Measurements from ENCODE around the gene LRTM2. TPM values are rescaled to one million over a fixed set of nuclear protein-coding genes. Genes with fewer than 3 reads are reported as not detected.
A peak's percentile ranks its signal among the peaks of the same experiment; 100 is the strongest.

LRTM2 gene
- total RNA-seq, 1 donor: not detected

DNA sequence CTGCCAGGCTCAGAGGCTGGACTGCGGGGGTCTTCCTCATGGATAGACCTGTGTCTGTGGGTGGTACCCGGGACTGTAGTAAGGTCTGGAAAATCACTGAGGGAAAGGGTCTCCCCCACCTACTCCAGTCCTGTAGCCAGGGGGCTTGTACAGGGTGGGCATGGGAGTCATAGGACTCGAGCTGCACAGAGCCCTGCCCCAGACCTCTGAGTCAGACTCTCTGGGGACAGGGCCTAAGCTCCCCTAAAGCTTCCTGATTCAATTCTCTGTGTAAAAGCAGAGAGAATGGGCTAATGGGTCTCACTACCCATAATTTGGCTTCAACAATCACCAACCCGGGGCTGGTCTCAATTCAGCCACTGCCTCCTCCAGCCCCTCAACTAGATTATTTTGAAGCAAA lies 27.0 kb downstream of the LRTM2 start:
- Histone ChIP-seq H2AFZ (ENCODE audit: low read length) (no peak overlapping the region), H3K9me3 (ENCODE audit: low read depth, low read length) (no peaks in the 10 kb centered on the region), H3K79me2 (ENCODE audit: insufficient read depth, low read length) (no peaks in the 10 kb centered on the region), H3K4me1 (ENCODE audit: insufficient read depth, low read length) (no peaks in the 10 kb centered on the region), H3K27ac (ENCODE audit: low read depth, low read length) (no peak overlapping the region), H3K27me3 (ENCODE audit: insufficient read depth, low read length) (peaks cover 63% of the 10 kb centered on the region), H3K36me3 (ENCODE audit: insufficient read depth, low read length) (no peaks in the 10 kb centered on the region), H3K4me3 (ENCODE audit: insufficient read depth, low read length) (no peak overlapping the region), H4K20me1 (ENCODE audit: insufficient read depth, low read length) (no peaks in the 10 kb centered on the region), H3K4me2 (ENCODE audit: insufficient read depth, low read length) (no peak overlapping the region)
- DNase-seq (ENCODE audit: insufficient read length, low spot score, missing footprints): peak; percentile 86
- TF ChIP-seq, protein P1, sequence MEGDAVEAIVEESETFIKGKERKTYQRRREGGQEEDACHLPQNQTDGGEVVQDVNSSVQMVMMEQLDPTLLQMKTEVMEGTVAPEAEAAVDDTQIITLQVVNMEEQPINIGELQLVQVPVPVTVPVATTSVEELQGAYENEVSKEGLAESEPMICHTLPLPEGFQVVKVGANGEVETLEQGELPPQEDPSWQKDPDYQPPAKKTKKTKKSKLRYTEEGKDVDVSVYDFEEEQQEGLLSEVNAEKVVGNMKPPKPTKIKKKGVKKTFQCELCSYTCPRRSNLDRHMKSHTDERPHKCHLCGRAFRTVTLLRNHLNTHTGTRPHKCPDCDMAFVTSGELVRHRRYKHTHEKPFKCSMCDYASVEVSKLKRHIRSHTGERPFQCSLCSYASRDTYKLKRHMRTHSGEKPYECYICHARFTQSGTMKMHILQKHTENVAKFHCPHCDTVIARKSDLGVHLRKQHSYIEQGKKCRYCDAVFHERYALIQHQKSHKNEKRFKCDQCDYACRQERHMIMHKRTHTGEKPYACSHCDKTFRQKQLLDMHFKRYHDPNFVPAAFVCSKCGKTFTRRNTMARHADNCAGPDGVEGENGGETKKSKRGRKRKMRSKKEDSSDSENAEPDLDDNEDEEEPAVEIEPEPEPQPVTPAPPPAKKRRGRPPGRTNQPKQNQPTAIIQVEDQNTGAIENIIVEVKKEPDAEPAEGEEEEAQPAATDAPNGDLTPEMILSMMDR (IDR thresholded peaks at IDR 0.05; ENCODE audit: extremely low read depth, low read depth, low read length): no peak

DNA sequence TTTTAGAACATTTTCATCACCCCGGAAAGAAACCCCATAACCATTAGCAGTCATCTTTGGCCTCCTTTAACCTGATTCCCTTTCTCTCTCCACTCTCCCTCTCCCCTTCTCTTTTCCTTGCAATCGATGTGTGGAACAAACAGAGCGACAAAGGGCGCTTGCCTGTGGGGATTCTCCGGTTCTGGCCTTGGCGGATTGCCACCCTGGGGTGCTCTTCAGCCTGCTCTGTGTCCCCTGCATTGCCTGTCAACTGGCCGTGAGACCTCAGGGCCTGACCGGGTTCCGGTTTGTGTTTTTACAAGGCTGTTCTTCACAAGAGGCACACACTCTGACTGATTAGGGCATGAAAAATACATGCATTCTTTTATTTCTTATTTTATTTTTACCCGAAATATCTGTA lies 27.8 kb downstream of the LRTM2 start:
- Histone ChIP-seq H3K9me3 (ENCODE audit: low read depth, low read length) (no peaks in the 10 kb centered on the region), H3K36me3 (ENCODE audit: insufficient read depth, low read length) (no peaks in the 10 kb centered on the region), H3K4me3 (ENCODE audit: insufficient read depth, low read length) (no peak overlapping the region), H3K27me3 (ENCODE audit: insufficient read depth, low read length) (peaks cover 65% of the 10 kb centered on the region), H4K20me1 (ENCODE audit: insufficient read depth, low read length) (no peaks in the 10 kb centered on the region), H3K4me1 (ENCODE audit: insufficient read depth, low read length) (no peaks in the 10 kb centered on the region), H3K27ac (ENCODE audit: low read depth, low read length) (no peak overlapping the region), H3K79me2 (ENCODE audit: insufficient read depth, low read length) (no peaks in the 10 kb centered on the region), H3K4me2 (ENCODE audit: insufficient read depth, low read length) (no peak overlapping the region), H2AFZ (ENCODE audit: low read length) (no peak overlapping the region)
- DNase-seq (ENCODE audit: insufficient read length, low spot score, missing footprints): no peak
- TF ChIP-seq, protein P1 (IDR thresholded peaks at IDR 0.05; ENCODE audit: extremely low read depth, low read depth, low read length): no peak

DNA sequence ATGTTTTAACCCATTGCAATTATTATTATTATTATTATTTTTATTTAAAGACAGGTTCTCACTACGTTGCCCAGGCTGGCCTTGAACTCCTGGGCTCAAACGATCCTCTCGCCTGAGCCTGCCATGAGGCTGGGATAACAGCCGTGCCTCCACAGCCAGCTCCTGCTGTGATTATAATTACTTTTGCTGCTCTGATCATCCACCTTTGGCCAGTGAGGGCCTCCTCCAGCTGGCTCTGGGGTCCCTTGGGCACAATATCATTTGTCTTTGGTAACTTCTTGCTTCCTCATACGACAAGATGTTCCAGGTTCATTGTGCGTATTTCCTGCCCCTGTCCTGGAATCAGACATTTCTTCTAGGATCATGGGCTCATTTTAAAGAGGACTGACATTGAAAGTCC lies 28.4 kb downstream of the LRTM2 start:
- peaks cover 59% of the 10 kb centered on the region for H3K27me3 ChIP-seq (ENCODE audit: insufficient read depth, low read length)
- DNase-seq (ENCODE audit: insufficient read length, low spot score, missing footprints): no peak
- H3K27ac ChIP-seq (ENCODE audit: low read depth, low read length): no peak overlapping the region
- H3K9me3 ChIP-seq (ENCODE audit: low read depth, low read length): no peaks in the 10 kb centered on the region
- no peak overlapping the region for H2AFZ ChIP-seq (ENCODE audit: low read length)
- no peaks in the 10 kb centered on the region for H3K4me1 ChIP-seq (ENCODE audit: insufficient read depth, low read length)
- no peak overlapping the region for H3K4me3 ChIP-seq (ENCODE audit: insufficient read depth, low read length)
- no peak overlapping the region for H3K4me2 ChIP-seq (ENCODE audit: insufficient read depth, low read length)
- H3K36me3 ChIP-seq (ENCODE audit: insufficient read depth, low read length): no peaks in the 10 kb centered on the region
- TF ChIP-seq, protein P1 (IDR thresholded peaks at IDR 0.05; ENCODE audit: extremely low read depth, low read depth, low read length): no peak
- H4K20me1 ChIP-seq (ENCODE audit: insufficient read depth, low read length): no peaks in the 10 kb centered on the region
- no peaks in the 10 kb centered on the region for H3K79me2 ChIP-seq (ENCODE audit: insufficient read depth, low read length)

DNA sequence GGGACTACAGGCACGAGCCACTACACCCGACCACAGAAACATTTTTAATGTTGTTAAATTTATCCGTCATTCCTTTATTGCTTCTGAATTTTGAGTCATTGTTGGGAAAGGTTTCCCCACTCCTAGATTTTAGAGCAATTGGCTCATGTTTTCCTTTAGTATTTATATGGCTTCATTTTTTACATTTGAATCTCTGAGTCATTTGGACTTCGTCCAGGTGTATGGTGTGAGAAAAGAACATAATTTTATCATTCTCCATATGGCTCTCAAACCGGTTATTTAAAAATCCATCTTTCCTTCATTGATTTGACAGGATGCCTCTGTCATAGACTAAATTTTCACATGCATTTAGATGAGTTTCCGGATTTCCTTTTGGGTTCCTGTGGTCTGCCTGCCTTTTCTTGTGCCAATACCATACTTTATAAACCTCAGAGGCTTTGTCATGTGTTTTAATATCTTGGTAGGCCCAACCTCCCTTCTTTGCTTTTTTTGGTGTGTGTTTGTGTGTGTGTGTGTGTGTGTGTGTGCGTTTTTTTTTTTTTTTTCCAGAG lies 30.9 kb downstream of the LRTM2 start:
- peaks cover 46% of the 10 kb centered on the region for H3K27me3 ChIP-seq (ENCODE audit: insufficient read depth, low read length)
- no peak overlapping the region for H3K4me2 ChIP-seq (ENCODE audit: insufficient read depth, low read length)
- H3K9me3 ChIP-seq (ENCODE audit: low read depth, low read length): peaks cover 11% of the 10 kb centered on the region
- no peak overlapping the region for H3K27ac ChIP-seq (ENCODE audit: low read depth, low read length)
- H2AFZ ChIP-seq (ENCODE audit: low read length): no peak overlapping the region
- no peaks in the 10 kb centered on the region for H4K20me1 ChIP-seq (ENCODE audit: insufficient read depth, low read length)
- H3K79me2 ChIP-seq (ENCODE audit: insufficient read depth, low read length): no peaks in the 10 kb centered on the region
- TF ChIP-seq, protein P1 (IDR thresholded peaks at IDR 0.05; ENCODE audit: extremely low read depth, low read depth, low read length): no peak
- no peaks in the 10 kb centered on the region for H3K4me1 ChIP-seq (ENCODE audit: insufficient read depth, low read length)
- no peak overlapping the region for H3K4me3 ChIP-seq (ENCODE audit: insufficient read depth, low read length)
- no peaks in the 10 kb centered on the region for H3K36me3 ChIP-seq (ENCODE audit: insufficient read depth, low read length)
- DNase-seq (ENCODE audit: insufficient read length, low spot score, missing footprints): peak; percentile 92

Measured in osteoblast (primary cell).